Smooth muscle cell (in vitro differentiated cells): ENCODE data around the gene BMPR1B. TPM values are rescaled to one million over a fixed set of nuclear protein-coding genes. Genes with fewer than 3 reads are reported as not detected.
A peak's percentile ranks its signal among the peaks of the same experiment; 100 is the strongest.

Source experiments
- DNase-seq: peaks from one replicate; lab custom pipeline; 2025; ENCODE audit not compliant: unreplicated experiment; lab: John Stamatoyannopoulos, UW
- H2AFZ ChIP-seq: fragments of 200-600 bp; sonication (generic); 2 replicates; pipeline ENCODE4 v1.6.0; 2016; ENCODE audit warnings: antibody characterized with exemption, low read depth, mild to moderate bottlenecking
- H3F3A ChIP-seq: fragments of 200-600 bp; sonication (generic); 2 replicates; pipeline ENCODE4 v1.6.0; 2017; ENCODE audit warnings: antibody characterized with exemption, low read depth
- H3K27ac ChIP-seq: fragments of 200-600 bp; sonication (generic); 2 replicates; pipeline ENCODE4 v1.5.1; 2016; ENCODE audit warnings: low read depth, mild to moderate bottlenecking
- H3K27me3 ChIP-seq: fragments of 200-600 bp; sonication (generic); 2 replicates; pipeline ENCODE4 v1.6.1; 2016; ENCODE audit warnings: low read depth, mild to moderate bottlenecking
- H3K36me3 ChIP-seq: fragments of 200-600 bp; sonication (generic); 2 replicates; pipeline ENCODE4 v1.5.1; 2016; ENCODE audit warnings: low read depth
- H3K4me1 ChIP-seq: fragments of 200-600 bp; sonication (generic); 2 replicates; pipeline ENCODE4 v1.5.1; 2016; ENCODE audit warnings: low read depth
- H3K4me2 ChIP-seq: fragments of 200-600 bp; sonication (generic); 2 replicates; pipeline ENCODE4 v1.6.0; 2016; ENCODE audit warnings: mild to moderate bottlenecking
- H3K4me3 ChIP-seq: fragments of 200-600 bp; sonication (generic); 2 replicates; pipeline ENCODE4 v1.5.1; 2016; ENCODE audit warnings: mild to moderate bottlenecking
- H3K79me2 ChIP-seq: fragments of 200-600 bp; sonication (generic); 2 replicates; pipeline ENCODE4 v1.6.0; 2016; ENCODE audit warnings: low read depth, mild to moderate bottlenecking
- H3K9ac ChIP-seq: fragments of 200-600 bp; sonication (generic); 2 replicates; pipeline ENCODE4 v1.6.0; 2016; ENCODE audit warnings: low read depth
- H3K9me3 ChIP-seq: fragments of 200-600 bp; sonication (generic); replicated peaks from 2 replicates; pipeline ENCODE4 v1.5.1; 2016; ENCODE audit warnings: low read depth
- H4K20me1 ChIP-seq: fragments of 200-600 bp; sonication (generic); 2 replicates; pipeline ENCODE4 v1.6.0; 2016; ENCODE audit warnings: low read depth
- WGBS: methylation state at CpG from one replicate; pipeline ENCODE4 v1.1.7; 2016; ENCODE audit warnings: low lambda C conversion rate; 5-methylcytosine and 5-hydroxymethylcytosine counted together
- polyA plus RNA-seq: library from polyadenylated mRNA; unstranded; fragments of >200 nt; fragmentation: Nextera tagmentation; extraction: Ambion mirVana; gene quantifications from 2 replicates; pipeline ENCODE4 v1.2.1, GENCODE V29; 2016
- total RNA-seq: library from RNA; depleted of rRNA; stranded (reverse); fragments of >200 nt; gene quantifications from 2 replicates; pipeline ENCODE4 v1.2.3, GENCODE V29; 2014
- TF ChIP-seq, protein P1 (sequence below): fragments of 200-600 bp; sonication (generic); IDR thresholded peaks from 2 replicates; pipeline ENCODE4 v1.5.1; 2017; ENCODE audit warnings: borderline replicate concordance, mild to moderate bottlenecking, antibody characterized with exemption; ENCODE audit not compliant: insufficient read depth, poor library complexity, severe bottlenecking

Gene BMPR1B
- total and polyA plus RNA-seq, 2 experiments from 2014 or later, result 0.03 to 1.2 TPM

DNA sequence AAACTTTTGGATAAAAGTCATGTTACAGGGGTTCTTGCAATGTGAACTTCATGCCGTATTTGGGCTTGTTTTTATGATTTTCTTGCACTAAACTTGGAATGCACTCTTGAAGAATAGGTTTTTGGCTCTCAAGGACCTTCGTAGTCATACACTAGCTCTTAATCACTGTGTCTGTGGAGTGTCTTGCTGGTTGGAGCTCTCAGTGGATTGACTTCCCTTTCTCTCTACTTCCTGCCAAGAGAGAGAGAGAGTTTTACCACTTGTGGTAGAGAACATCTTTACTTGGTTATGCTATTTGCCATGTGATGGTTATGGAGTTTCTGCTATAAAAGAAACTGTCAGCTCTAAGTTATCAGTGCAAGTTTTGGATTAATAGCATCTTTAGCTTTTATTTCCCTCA lies 112.4 kb downstream of the BMPR1B start:
- Histone ChIP-seq H4K20me1 (no peaks in the 10 kb centered on the region), H3K4me3 (no peak overlapping the region), H3K4me1 (no peaks in the 10 kb centered on the region), H3K4me2 (no peak overlapping the region), H3F3A (no peaks in the 10 kb centered on the region), H3K9ac (no peak overlapping the region), H2AFZ (no peak overlapping the region), H3K79me2 (no peaks in the 10 kb centered on the region), H3K9me3 (no peaks in the 10 kb centered on the region), H3K27me3 (no peaks in the 10 kb centered on the region), H3K36me3 (no peaks in the 10 kb centered on the region), H3K27ac (no peak overlapping the region)
- TF ChIP-seq, protein P1, sequence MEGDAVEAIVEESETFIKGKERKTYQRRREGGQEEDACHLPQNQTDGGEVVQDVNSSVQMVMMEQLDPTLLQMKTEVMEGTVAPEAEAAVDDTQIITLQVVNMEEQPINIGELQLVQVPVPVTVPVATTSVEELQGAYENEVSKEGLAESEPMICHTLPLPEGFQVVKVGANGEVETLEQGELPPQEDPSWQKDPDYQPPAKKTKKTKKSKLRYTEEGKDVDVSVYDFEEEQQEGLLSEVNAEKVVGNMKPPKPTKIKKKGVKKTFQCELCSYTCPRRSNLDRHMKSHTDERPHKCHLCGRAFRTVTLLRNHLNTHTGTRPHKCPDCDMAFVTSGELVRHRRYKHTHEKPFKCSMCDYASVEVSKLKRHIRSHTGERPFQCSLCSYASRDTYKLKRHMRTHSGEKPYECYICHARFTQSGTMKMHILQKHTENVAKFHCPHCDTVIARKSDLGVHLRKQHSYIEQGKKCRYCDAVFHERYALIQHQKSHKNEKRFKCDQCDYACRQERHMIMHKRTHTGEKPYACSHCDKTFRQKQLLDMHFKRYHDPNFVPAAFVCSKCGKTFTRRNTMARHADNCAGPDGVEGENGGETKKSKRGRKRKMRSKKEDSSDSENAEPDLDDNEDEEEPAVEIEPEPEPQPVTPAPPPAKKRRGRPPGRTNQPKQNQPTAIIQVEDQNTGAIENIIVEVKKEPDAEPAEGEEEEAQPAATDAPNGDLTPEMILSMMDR, result no peak
- WGBS, result 71% methylated on average over 2 of the region's 2 CpGs
- no peak for DNase-seq

DNA sequence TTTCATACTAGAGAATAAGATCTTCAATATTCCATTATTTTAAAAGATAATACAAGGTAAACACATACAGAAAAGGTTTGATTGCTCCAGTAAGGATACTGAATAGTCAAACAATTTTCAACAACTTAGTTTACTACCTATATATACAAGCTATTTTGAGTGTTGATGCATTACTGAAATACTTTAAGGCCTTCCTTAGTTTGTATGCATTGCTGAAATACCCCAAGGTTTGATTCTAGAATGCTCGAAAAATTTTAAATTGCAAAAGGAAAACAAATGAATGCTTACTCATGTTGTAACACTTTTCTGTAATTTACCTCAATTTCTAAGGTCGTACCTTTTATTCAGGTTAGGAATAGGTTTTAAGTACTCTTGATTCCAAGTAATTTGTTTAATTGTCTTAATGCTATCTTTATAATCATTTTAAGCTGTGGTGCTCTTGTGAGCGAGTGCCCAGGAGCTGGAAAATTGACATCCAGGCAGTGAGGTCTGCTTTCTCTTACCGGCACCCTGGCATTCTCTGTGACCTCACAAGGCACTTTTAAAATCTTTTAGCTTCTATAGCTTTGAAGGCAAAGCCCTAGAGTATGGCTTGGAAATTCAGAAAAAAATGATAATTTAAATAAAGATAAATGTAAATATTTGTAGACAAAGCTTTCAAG lies 114.0 kb downstream of the BMPR1B start:
- Histone ChIP-seq H3K27ac (no peak overlapping the region), H3K36me3 (no peaks in the 10 kb centered on the region), H3K79me2 (no peaks in the 10 kb centered on the region), H3K27me3 (no peaks in the 10 kb centered on the region), H3K9ac (no peak overlapping the region), H2AFZ (no peak overlapping the region), H3K9me3 (no peaks in the 10 kb centered on the region), H3K4me2 (no peak overlapping the region), H3K4me3 (no peak overlapping the region), H3F3A (no peaks in the 10 kb centered on the region), H4K20me1 (no peaks in the 10 kb centered on the region), H3K4me1 (no peaks in the 10 kb centered on the region)
- WGBS, result 63% methylated on average over 4 of the region's 4 CpGs
- no peak for DNase-seq
- TF ChIP-seq, protein P1, result no peak

DNA sequence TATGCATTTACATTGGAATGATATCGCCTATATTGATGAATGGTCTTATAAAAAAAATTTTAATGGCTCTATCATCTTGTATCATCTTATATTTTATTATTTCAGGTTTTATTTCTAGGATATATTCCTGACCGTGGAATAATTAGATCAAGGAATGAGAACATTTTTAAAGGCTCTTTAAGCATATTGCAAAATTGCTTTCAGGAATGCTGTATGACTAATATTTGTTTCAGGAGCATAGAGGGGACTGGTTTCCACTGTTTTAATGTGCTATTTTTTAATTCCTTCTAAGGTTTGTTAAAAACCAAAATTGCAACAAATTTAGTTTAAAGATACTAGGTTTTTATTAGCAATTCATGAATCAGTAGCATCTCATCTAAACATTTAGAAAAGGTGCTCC lies 120.2 kb downstream of the BMPR1B start:
- H3K36me3 ChIP-seq, result no peaks in the 10 kb centered on the region
- H4K20me1 ChIP-seq, result no peaks in the 10 kb centered on the region
- no peak overlapping the region for H3K27ac ChIP-seq
- H3F3A ChIP-seq, result no peaks in the 10 kb centered on the region
- peak overlapping the region; percentile 36 for H2AFZ ChIP-seq
- H3K9me3 ChIP-seq, result no peaks in the 10 kb centered on the region
- no peak overlapping the region for H3K4me2 ChIP-seq
- WGBS, result 83% methylated on average over 2 of the region's 2 CpGs
- no peak for DNase-seq
- H3K9ac ChIP-seq, result no peak overlapping the region
- H3K4me1 ChIP-seq, result no peaks in the 10 kb centered on the region
- H3K4me3 ChIP-seq, result no peak overlapping the region
- TF ChIP-seq, protein P1, result no peak
- no peaks in the 10 kb centered on the region for H3K79me2 ChIP-seq
- H3K27me3 ChIP-seq, result no peaks in the 10 kb centered on the region

DNA sequence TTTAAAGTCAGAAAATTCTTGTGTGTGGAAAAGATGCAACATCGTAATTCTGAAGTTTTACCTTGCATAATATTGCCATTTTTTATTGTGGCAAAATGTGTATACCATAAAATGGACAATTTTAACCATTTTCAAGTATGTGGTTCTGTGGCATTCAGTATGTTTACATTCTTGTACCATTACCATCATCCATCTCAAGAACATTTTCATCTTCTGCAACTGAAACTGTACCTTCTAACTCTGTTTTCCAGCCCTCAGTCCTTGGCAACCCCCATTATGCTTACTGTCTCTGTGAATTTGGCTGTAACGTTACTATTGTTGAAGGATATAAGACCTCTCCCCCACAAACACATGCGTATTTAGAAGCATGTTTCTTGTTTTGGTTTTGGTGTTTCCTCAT lies 123.2 kb downstream of the BMPR1B start:
- Histone ChIP-seq H3K27ac (no peak overlapping the region), H4K20me1 (no peaks in the 10 kb centered on the region), H3K9me3 (no peaks in the 10 kb centered on the region), H3K36me3 (no peaks in the 10 kb centered on the region), H3K4me2 (no peak overlapping the region), H3K27me3 (no peaks in the 10 kb centered on the region), H3F3A (no peaks in the 10 kb centered on the region), H2AFZ (no peak overlapping the region), H3K79me2 (no peaks in the 10 kb centered on the region), H3K9ac (no peak overlapping the region), H3K4me1 (no peaks in the 10 kb centered on the region), H3K4me3 (no peak overlapping the region)
- WGBS, result 88% methylated on average over 3 of the region's 3 CpGs
- DNase-seq, result no peak
- TF ChIP-seq, protein P1, result no peak
